A549 (cell line): Measurements from ENCODE around the gene KPNA5. TPM values are rescaled to one million over a fixed set of nuclear protein-coding genes. Genes with fewer than 3 reads are reported as not detected.

Experiments
- ATAC-seq, 2 experiments: fragments of 200-7000 bp in 1 of 2; fragments of >200 bp in 1 of 2; cut with Nextera tagmentation in 1 of 2; cut with Tn5 transposase in 1 of 2; 3 replicates each; pipeline versions ENCODE4 v1.8.0 to v1.9.1; 2018 to 2020; ENCODE audit warnings: mild to moderate bottlenecking in 1 of 2, moderate library complexity in 1 of 2
- CTCF ChIA-PET: fragments of 300-600 bp; sonication (Branson Sonifier 250); formaldehyde crosslinking; extraction: SDS; loops from one replicate; lab custom pipeline; 2021; ENCODE audit warnings: antibody characterized with exemption, inconsistent platforms; lab: Yijun Ruan, JAX
- POLR2A ChIA-PET: fragments of 350-600 bp; formaldehyde crosslinking; extraction: SDS; loops from one replicate; lab custom pipeline; 2021; ENCODE audit warnings: antibody characterized with exemption, inconsistent platforms; lab: Yijun Ruan, JAX
- DNase-seq, 2 experiments: peaks; one replicate each; pipeline versions ENCODE4 v3.0.0 to v3.0.0-alpha.2; 2011 to 2016; ENCODE audit warnings: low read depth in 1 of 2, low spot score in 1 of 2
- FAIRE-seq: peaks from 2 replicates; lab custom pipeline; 2011; peaks lifted over from hg19 to GRCh38; lab: Jason Lieb, UNC
- H3K27ac ChIP-seq, 2 experiments: fragments of >200 bp; sonication (Bioruptor Twin); formaldehyde crosslinking; 3 replicates each; pipeline ENCODE4 v1.5.1; 2016 to 2017
- H3K4me1 ChIP-seq: fragments of >200 bp; sonication (Bioruptor Twin); formaldehyde crosslinking; 3 replicates; pipeline ENCODE4 v1.6.1; 2016
- H3K4me2 ChIP-seq: fragments of >200 bp; sonication (Bioruptor Twin); formaldehyde crosslinking; 3 replicates; pipeline ENCODE4 v1.6.1; 2016
- H3K4me3 ChIP-seq: fragments of >200 bp; sonication (Bioruptor Twin); formaldehyde crosslinking; 3 replicates; pipeline ENCODE4 v1.5.1; 2016
- H3K9me3 ChIP-seq: fragments of >200 bp; sonication (Bioruptor Twin); formaldehyde crosslinking; 3 replicates; pipeline ENCODE4 v1.6.1; 2016
- CBX2 ChIP-seq: fragments of 200-600 bp; sonication (generic); IDR thresholded peaks from 2 replicates; pipeline ENCODE4 v1.6.1; 2016; ENCODE audit warnings: low read depth, mild to moderate bottlenecking, borderline replicate concordance
- EHMT2 ChIP-seq: fragments of 200-600 bp; sonication (generic); IDR thresholded peaks from 2 replicates; pipeline ENCODE4 v1.6.1; 2016; ENCODE audit warnings: antibody characterized with exemption, low read depth, mild to moderate bottlenecking, moderate library complexity
- ELK1 ChIP-seq: fragments of 150-350 bp; IDR thresholded peaks from 2 replicates; pipeline ENCODE4 v1.6.1; 2014; ENCODE audit warnings: low read depth, mild to moderate bottlenecking, low read length
- FOSL2 ChIP-seq, 2 experiments: fragments of 450-650 bp in 1 of 2; fragments of >200 bp in 1 of 2; sonication (Bioruptor Twin) in 1 of 2; formaldehyde crosslinking; IDR thresholded peaks; 2 replicates each; pipeline versions ENCODE4 v1.5.0 to v1.6.1; 2016 to 2020; ENCODE audit warnings: mild to moderate bottlenecking in 1 of 2, moderate library complexity in 1 of 2
- HES2 ChIP-seq: fragments of >200 bp; sonication (Bioruptor Twin); formaldehyde crosslinking; IDR thresholded peaks from 2 replicates; pipeline ENCODE4 v1.6.1; 2016
- HOXA7 ChIP-seq: fragments of 250-450 bp; sonication (Bioruptor Pico); IDR thresholded peaks from 2 replicates; pipeline ENCODE4 v1.5.0; 2020; ENCODE audit warnings: mild to moderate bottlenecking, moderate library complexity
- HOXB13 ChIP-seq: fragments of 250-450 bp; sonication (Bioruptor Pico); IDR thresholded peaks from 2 replicates; pipeline ENCODE4 v1.5.0; 2020; ENCODE audit warnings: low read depth, mild to moderate bottlenecking, moderate library complexity
- JUN ChIP-seq, 2 experiments: fragments of >200 bp; sonication (Bioruptor Twin); formaldehyde crosslinking; IDR thresholded peaks; 2 replicates in 1 of 2; 3 replicates in 1 of 2; pipeline ENCODE4 v1.6.1; 2016 to 2017
- JUNB ChIP-seq: fragments of >200 bp; sonication (Bioruptor Twin); formaldehyde crosslinking; IDR thresholded peaks from 2 replicates; pipeline ENCODE4 v1.6.1; 2016
- MAX ChIP-seq: IDR thresholded peaks from 2 replicates; pipeline ENCODE4 v1.6.1; 2012
- MAZ ChIP-seq: fragments of 150-350 bp; IDR thresholded peaks from 2 replicates; pipeline ENCODE4 v1.6.1; 2014; ENCODE audit warnings: antibody characterized with exemption, low read depth, low read length, borderline replicate concordance
- NFE2L2 ChIP-seq: fragments of 150-350 bp; conservative IDR thresholded peaks from 2 replicates; pipeline ENCODE4 v1.6.1; 2014; ENCODE audit warnings: low read length
- NR3C1 ChIP-seq: fragments of >200 bp; sonication (Bioruptor Twin); formaldehyde crosslinking; IDR thresholded peaks from 3 replicates; pipeline ENCODE4 v1.6.1; 2017
- PHF8 ChIP-seq: fragments of 200-600 bp; sonication (generic); IDR thresholded peaks from 2 replicates; pipeline ENCODE4 v1.6.1; 2016; ENCODE audit warnings: low read depth, mild to moderate bottlenecking, antibody characterized with exemption, moderate library complexity, borderline replicate concordance
- RAD21 ChIP-seq, 2 experiments: fragments of >200 bp in 1 of 2; sonication (Bioruptor Twin) in 1 of 2; formaldehyde crosslinking in 1 of 2; IDR thresholded peaks in 1 of 2; conservative IDR thresholded peaks in 1 of 2; 2 replicates in 1 of 2; 3 replicates in 1 of 2; pipeline ENCODE4 v1.6.1; 2012 to 2018; ENCODE audit warnings: inconsistent platforms in 1 of 2
- RCOR1 ChIP-seq: fragments of 150-350 bp; IDR thresholded peaks from 2 replicates; pipeline ENCODE4 v1.6.1; 2014; ENCODE audit warnings: antibody characterized with exemption, low read length, low read depth
- REST ChIP-seq: fragments of 200-600 bp; sonication (generic); IDR thresholded peaks from 2 replicates; pipeline ENCODE4 v1.6.1; 2016; ENCODE audit warnings: antibody characterized with exemption, mild to moderate bottlenecking, moderate library complexity
- RNF2 ChIP-seq: fragments of 200-600 bp; sonication (generic); IDR thresholded peaks from 2 replicates; pipeline ENCODE4 v1.6.1; 2016; ENCODE audit warnings: low read depth, mild to moderate bottlenecking, antibody characterized with exemption, moderate library complexity, borderline replicate concordance
- ZFP36 ChIP-seq: fragments of 450-650 bp; IDR thresholded peaks from 2 replicates; pipeline ENCODE4 v1.6.1; 2014; ENCODE audit warnings: borderline replicate concordance; ENCODE audit not compliant: partially characterized antibody
- ZNF302 ChIP-seq: fragments of 250-450 bp; sonication (Bioruptor Pico); IDR thresholded peaks from 2 replicates; pipeline ENCODE4 v1.9.0; 2021; ENCODE audit warnings: inconsistent platforms, mild to moderate bottlenecking, moderate library complexity
- ZSCAN20 ChIP-seq: fragments of 250-450 bp; sonication (Bioruptor Pico); IDR thresholded peaks from 2 replicates; pipeline ENCODE4 v1.8.0; 2022; ENCODE audit warnings: mild to moderate bottlenecking, moderate library complexity
- WGBS: methylation state at CpG from one replicate; pipeline ENCODE4 v1.1.6; 2017; ENCODE audit errors: missing lambda C conversion rate; 5-methylcytosine and 5-hydroxymethylcytosine counted together
- polyA plus RNA-seq, 4 experiments: library from polyadenylated mRNA; depleted of rRNA in 3 of 4; stranded (reverse); fragments of >200 nt; fragmentation: RNase III in 1 of 4; extraction: RNeasy Plus Mini Kit Qiagen cat#74134 plus additional on column Dnase treatment in 1 of 4; gene quantifications; 2 replicates in 3 of 4; 3 replicates in 1 of 4; pipeline ENCODE4 v1.2.3, GENCODE V29; 2011 to 2017

The KPNA5 gene
- polyA plus RNA-seq, 2 of the 4 experiments (the other 2 are of a cell fraction), result 2.2 to 4.5 TPM

- FAIRE-seq (no peak), DNase-seq (no peak), ATAC-seq (no peak)
- Histone ChIP-seq H3K4me1 (no peaks in the 10 kb centered on the region), H3K4me3 (no peak overlapping the region), H3K27ac (no peak overlapping the region), H3K9me3 (no peaks in the 10 kb centered on the region), H3K4me2 (no peak overlapping the region; the same call in 1 of the 3 replicates)
- CTCF ChIA-PET, result interaction anchor here (1.8 kb wide), 1 partner anchor 83 kb away, joined by 4 read pairs; no protein-coding TSS in a partner anchor
- POLR2A ChIA-PET, result no interaction called here
- TF ChIP-seq JUN (IDR thresholded peaks at IDR 0.05) (no peak), ELK1 (no peak), MAZ (no peak), ZNF302 (CRISPR knock-in tag) (no peak), RAD21 (conservative IDR thresholded peaks at IDR 0.05 in 1 of 2, IDR thresholded peaks at IDR 0.05 in 1 of 2) (no peak), ZFP36 (no peak), JUNB (no peak)
- WGBS, result 89% methylated on average over 7 of the region's 19 CpGs
Observed at GRCh38 chr6:116764629-116764960, 83.6 kb downstream of the KPNA5 start.

GRCh38 chr6:116764961-116765841, 84.2 kb downstream of the KPNA5 start, which contains the start of gene FAM162B:
TSS of gene FAM162B (minus strand) at chr6:116765719. CDS start at chr6:116765576, 143 bp downstream.
- no peaks in the 10 kb centered on the region for H3K9me3 ChIP-seq
- H3K27ac ChIP-seq, result peak within 1 kb of the TSS in 1 of 2 experiments; percentile 56; a peak in 2 of 6 replicates
- ATAC-seq (peak; percentile 68 to 87; a peak in 5 of 6 replicates), FAIRE-seq (no peak), DNase-seq (peak in 1 of 2 experiments; percentile 2)
- peak within 1 kb of the TSS; percentile 77 for H3K4me2 ChIP-seq
- CTCF ChIA-PET, result interaction anchor here (1.8 kb wide), 1 partner anchor 82 kb away, joined by 4 read pairs; no protein-coding TSS in a partner anchor
- TF ChIP-seq HES2, result no peak
- no peak for TF ChIP-seq NR3C1
- no peak for TF ChIP-seq EHMT2
- no peak for TF ChIP-seq ZNF302 (CRISPR knock-in tag)
- TF ChIP-seq HOXB13 (CRISPR knock-in tag), result no peak
- no peak for TF ChIP-seq HOXA7 (CRISPR knock-in tag)
- TF ChIP-seq PHF8, result no peak
- 45% methylated on average over 35 of the region's 89 CpGs for WGBS
- peak within 1 kb of the TSS; percentile 43 for H3K4me3 ChIP-seq
- H3K4me1 ChIP-seq, result no peaks in the 10 kb centered on the region
- POLR2A ChIA-PET, result no interaction called here

GRCh38 chr6:116766506-116767176, 85.6 kb downstream of the KPNA5 start:
- Histone ChIP-seq H3K4me3 (no peak overlapping the region), H3K9me3 (no peaks in the 10 kb centered on the region), H3K4me1 (no peaks in the 10 kb centered on the region), H3K27ac (no peak overlapping the region), H3K4me2 (no peak overlapping the region)
- no peak for DNase-seq
- ATAC-seq, result no peak
- CTCF ChIA-PET, result interaction anchor here (1.8 to 2.2 kb wide), 2 partner anchors 13 to 81 kb away, joined by 4 to 6 read pairs; no protein-coding TSS in a partner anchor
- no peak for FAIRE-seq
- TF ChIP-seq EHMT2 (no peak), MAX (no peak), NFE2L2 (no peak)
- POLR2A ChIA-PET, result no interaction called here
- 77% methylated on average over 5 of the region's 5 CpGs for WGBS

- ATAC-seq (no peak), FAIRE-seq (no peak), DNase-seq (no peak)
- H3K4me3 ChIP-seq, result no peak overlapping the region
- H3K4me2 ChIP-seq, result no peak overlapping the region
- ChIA-PET POLR2A (no interaction called here), CTCF (interaction anchor here (2.2 kb wide), 1 partner anchor 12 kb away, joined by 6 read pairs; no protein-coding TSS in a partner anchor)
- H3K4me1 ChIP-seq, result no peaks in the 10 kb centered on the region
- H3K27ac ChIP-seq, result no peak overlapping the region
- H3K9me3 ChIP-seq, result no peaks in the 10 kb centered on the region
- 42% methylated on average over 2 of the region's 2 CpGs for WGBS
- TF ChIP-seq RCOR1 (no peak), CBX2 (no peak), HOXA7 (CRISPR knock-in tag) (no peak), FOSL2 (IDR thresholded peaks at IDR 0.05) (no peak), FOSL2 (CRISPR knock-in tag; IDR thresholded peaks at IDR 0.05) (no peak), ZSCAN20 (no peak), REST (no peak), RNF2 (no peak), ZFP36 (no peak)
Observed at GRCh38 chr6:116767715-116768114, 86.7 kb downstream of the KPNA5 start.
